Smooth muscle cell (in vitro differentiated cells): Measurements from ENCODE around the gene CIZ1. TPM values are rescaled to one million over a fixed set of nuclear protein-coding genes. Genes with fewer than 3 reads are reported as not detected.

Experiments
- DNase-seq: peaks from one replicate; lab custom pipeline; 2025; ENCODE audit not compliant: unreplicated experiment; lab: John Stamatoyannopoulos, UW
- H2AFZ ChIP-seq: fragments of 200-600 bp; sonication (generic); 2 replicates; pipeline ENCODE4 v1.6.0; 2016; ENCODE audit warnings: antibody characterized with exemption, low read depth, mild to moderate bottlenecking
- H3F3A ChIP-seq: fragments of 200-600 bp; sonication (generic); 2 replicates; pipeline ENCODE4 v1.6.0; 2017; ENCODE audit warnings: antibody characterized with exemption, low read depth
- H3K27ac ChIP-seq: fragments of 200-600 bp; sonication (generic); 2 replicates; pipeline ENCODE4 v1.5.1; 2016; ENCODE audit warnings: low read depth, mild to moderate bottlenecking
- H3K27me3 ChIP-seq: fragments of 200-600 bp; sonication (generic); 2 replicates; pipeline ENCODE4 v1.6.1; 2016; ENCODE audit warnings: low read depth, mild to moderate bottlenecking
- H3K36me3 ChIP-seq: fragments of 200-600 bp; sonication (generic); 2 replicates; pipeline ENCODE4 v1.5.1; 2016; ENCODE audit warnings: low read depth
- H3K4me1 ChIP-seq: fragments of 200-600 bp; sonication (generic); 2 replicates; pipeline ENCODE4 v1.5.1; 2016; ENCODE audit warnings: low read depth
- H3K4me2 ChIP-seq: fragments of 200-600 bp; sonication (generic); 2 replicates; pipeline ENCODE4 v1.6.0; 2016; ENCODE audit warnings: mild to moderate bottlenecking
- H3K4me3 ChIP-seq: fragments of 200-600 bp; sonication (generic); 2 replicates; pipeline ENCODE4 v1.5.1; 2016; ENCODE audit warnings: mild to moderate bottlenecking
- H3K79me2 ChIP-seq: fragments of 200-600 bp; sonication (generic); 2 replicates; pipeline ENCODE4 v1.6.0; 2016; ENCODE audit warnings: low read depth, mild to moderate bottlenecking
- H3K9ac ChIP-seq: fragments of 200-600 bp; sonication (generic); 2 replicates; pipeline ENCODE4 v1.6.0; 2016; ENCODE audit warnings: low read depth
- H3K9me3 ChIP-seq: fragments of 200-600 bp; sonication (generic); replicated peaks from 2 replicates; pipeline ENCODE4 v1.5.1; 2016; ENCODE audit warnings: low read depth
- H4K20me1 ChIP-seq: fragments of 200-600 bp; sonication (generic); 2 replicates; pipeline ENCODE4 v1.6.0; 2016; ENCODE audit warnings: low read depth
- WGBS: methylation state at CpG from one replicate; pipeline ENCODE4 v1.1.7; 2016; ENCODE audit warnings: low lambda C conversion rate; 5-methylcytosine and 5-hydroxymethylcytosine counted together
- polyA plus RNA-seq: library from polyadenylated mRNA; unstranded; fragments of >200 nt; fragmentation: Nextera tagmentation; extraction: Ambion mirVana; gene quantifications from 2 replicates; pipeline ENCODE4 v1.2.1, GENCODE V29; 2016
- total RNA-seq: library from RNA; depleted of rRNA; stranded (reverse); fragments of >200 nt; gene quantifications from 2 replicates; pipeline ENCODE4 v1.2.3, GENCODE V29; 2014
- TF ChIP-seq, protein P1 (sequence below): fragments of 200-600 bp; sonication (generic); IDR thresholded peaks from 2 replicates; pipeline ENCODE4 v1.5.1; 2017; ENCODE audit warnings: borderline replicate concordance, mild to moderate bottlenecking, antibody characterized with exemption; ENCODE audit not compliant: insufficient read depth, poor library complexity, severe bottlenecking

CIZ1 gene
- total and polyA plus RNA-seq, 2 experiments from 2014 or later: 23.5 to 84.0 TPM

DNA sequence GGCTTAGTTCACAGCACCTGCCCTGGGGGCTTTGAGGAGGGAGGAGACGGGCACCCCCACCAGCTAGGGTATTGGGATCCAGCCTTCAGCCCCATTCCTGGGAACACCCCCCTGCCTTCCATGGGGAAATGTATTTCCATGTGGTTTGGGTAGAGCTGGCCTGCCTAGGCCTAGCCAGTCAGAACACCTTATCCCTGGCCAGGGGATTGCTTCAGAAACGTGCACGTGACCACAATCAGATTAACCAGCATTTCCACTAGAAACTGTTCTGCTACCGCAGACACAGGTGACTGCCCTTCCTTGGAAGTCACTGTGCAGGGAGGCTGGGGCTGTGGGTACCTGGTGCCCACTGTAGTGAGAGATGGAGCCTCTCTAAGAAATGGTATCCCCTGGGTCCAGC is 17.3 kb downstream of the CIZ1 start:
- Histone ChIP-seq H3K9ac (no peak overlapping the region), H3K27ac (no peak overlapping the region), H3F3A (no peaks in the 10 kb centered on the region), H3K4me3 (no peak overlapping the region), H3K4me2 (no peak overlapping the region), H3K9me3 (no peaks in the 10 kb centered on the region), H4K20me1 (peaks cover 4% of the 10 kb centered on the region), H3K4me1 (no peaks in the 10 kb centered on the region), H3K36me3 (peaks cover 5% of the 10 kb centered on the region), H3K27me3 (no peaks in the 10 kb centered on the region), H3K79me2 (no peaks in the 10 kb centered on the region), H2AFZ (no peak overlapping the region)
- DNase-seq: no peak
- WGBS: 74% methylated on average over 4 of the region's 4 CpGs
- TF ChIP-seq, protein P1, sequence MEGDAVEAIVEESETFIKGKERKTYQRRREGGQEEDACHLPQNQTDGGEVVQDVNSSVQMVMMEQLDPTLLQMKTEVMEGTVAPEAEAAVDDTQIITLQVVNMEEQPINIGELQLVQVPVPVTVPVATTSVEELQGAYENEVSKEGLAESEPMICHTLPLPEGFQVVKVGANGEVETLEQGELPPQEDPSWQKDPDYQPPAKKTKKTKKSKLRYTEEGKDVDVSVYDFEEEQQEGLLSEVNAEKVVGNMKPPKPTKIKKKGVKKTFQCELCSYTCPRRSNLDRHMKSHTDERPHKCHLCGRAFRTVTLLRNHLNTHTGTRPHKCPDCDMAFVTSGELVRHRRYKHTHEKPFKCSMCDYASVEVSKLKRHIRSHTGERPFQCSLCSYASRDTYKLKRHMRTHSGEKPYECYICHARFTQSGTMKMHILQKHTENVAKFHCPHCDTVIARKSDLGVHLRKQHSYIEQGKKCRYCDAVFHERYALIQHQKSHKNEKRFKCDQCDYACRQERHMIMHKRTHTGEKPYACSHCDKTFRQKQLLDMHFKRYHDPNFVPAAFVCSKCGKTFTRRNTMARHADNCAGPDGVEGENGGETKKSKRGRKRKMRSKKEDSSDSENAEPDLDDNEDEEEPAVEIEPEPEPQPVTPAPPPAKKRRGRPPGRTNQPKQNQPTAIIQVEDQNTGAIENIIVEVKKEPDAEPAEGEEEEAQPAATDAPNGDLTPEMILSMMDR: no peak

DNA sequence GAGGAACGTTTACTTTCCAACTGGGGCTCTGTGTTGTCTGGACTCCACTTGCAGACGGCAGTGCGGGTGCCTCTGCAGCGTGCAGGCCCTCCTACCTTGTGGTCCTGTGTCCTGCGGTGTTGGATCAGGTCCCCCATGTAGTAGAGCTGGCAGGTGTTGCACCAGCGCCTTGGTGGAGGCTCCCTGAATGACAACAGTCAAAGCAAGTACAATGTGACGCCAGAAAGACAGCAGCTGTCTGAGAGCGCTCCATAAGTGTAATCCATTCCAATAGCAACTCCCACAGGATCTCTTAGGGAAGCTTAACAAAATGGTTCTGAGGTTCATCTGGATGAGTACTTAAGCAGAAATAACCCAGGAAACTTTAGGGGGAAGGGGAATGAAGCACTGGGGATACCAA is 21.4 kb downstream of the CIZ1 start:
- peaks cover 5% of the 10 kb centered on the region for H4K20me1 ChIP-seq
- no peaks in the 10 kb centered on the region for H3K79me2 ChIP-seq
- no peaks in the 10 kb centered on the region for H3K27me3 ChIP-seq
- H3K9me3 ChIP-seq: no peaks in the 10 kb centered on the region
- H3K36me3 ChIP-seq: peaks cover 4% of the 10 kb centered on the region
- no peaks in the 10 kb centered on the region for H3K4me1 ChIP-seq
- TF ChIP-seq, protein P1: no peak
- no peak overlapping the region for H3K4me2 ChIP-seq
- no peak overlapping the region for H2AFZ ChIP-seq
- no peak overlapping the region for H3K9ac ChIP-seq
- no peak overlapping the region for H3K4me3 ChIP-seq
- DNase-seq: no peak
- no peak overlapping the region for H3K27ac ChIP-seq
- 98% methylated on average over 8 of the region's 8 CpGs for whole genome bisulfite sequencing
- H3F3A ChIP-seq: no peaks in the 10 kb centered on the region

DNA sequence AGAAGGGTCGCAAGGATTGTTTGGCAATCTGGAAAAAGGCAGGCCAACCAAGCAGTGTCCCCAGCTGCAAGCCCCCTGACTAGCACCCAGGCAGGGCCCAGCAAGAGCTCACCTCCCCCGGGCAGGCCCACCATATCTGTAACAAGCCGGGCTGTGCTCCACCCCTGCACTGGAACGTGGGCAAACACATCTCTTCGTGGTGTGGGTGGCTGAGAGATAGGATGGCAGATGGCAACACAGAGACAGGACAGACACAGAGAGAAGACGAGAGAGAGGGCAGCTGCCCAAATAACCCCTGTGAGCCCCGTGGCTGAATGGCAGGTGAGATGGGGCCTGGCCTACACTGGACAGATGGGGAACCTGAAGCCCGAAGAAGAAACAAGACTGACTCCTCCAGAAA is 21.9 kb downstream of the CIZ1 start:
- 94% methylated on average over 8 of the region's 8 CpGs for WGBS

DNA sequence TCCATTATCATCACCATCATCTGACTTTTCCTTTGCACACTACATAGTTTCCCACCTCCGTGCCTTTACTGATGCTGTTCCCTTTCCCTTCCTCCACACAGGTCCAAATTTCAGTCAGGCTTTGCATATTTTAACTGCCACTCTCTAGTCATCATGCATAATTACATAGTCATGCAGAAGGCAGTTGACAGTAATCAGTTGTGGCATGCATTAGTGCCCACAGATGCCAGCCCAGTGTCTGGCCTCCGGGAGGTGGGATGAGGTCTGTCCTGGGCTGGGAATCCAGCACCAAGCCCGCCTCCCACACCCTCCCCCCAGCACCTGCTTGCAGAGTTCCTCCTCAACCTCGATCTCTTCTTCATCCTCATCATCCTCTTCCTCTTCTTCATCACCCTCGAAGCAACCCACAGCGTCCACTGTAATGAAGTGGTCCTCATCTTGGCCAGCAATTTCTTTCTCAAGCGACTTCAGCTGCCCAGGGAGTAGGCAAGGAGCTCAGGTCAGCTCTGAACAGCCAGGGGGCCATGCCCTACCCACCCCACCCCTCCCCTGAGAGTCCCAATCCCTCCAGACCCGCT is 22.6 kb downstream of the CIZ1 start:
- H3K36me3 ChIP-seq: peaks cover 4% of the 10 kb centered on the region
- H3K79me2 ChIP-seq: no peaks in the 10 kb centered on the region
- H3K27ac ChIP-seq: no peak overlapping the region
- peaks cover 15% of the 10 kb centered on the region for H4K20me1 ChIP-seq
- WGBS: 96% methylated on average over 8 of the region's 8 CpGs
- no peak overlapping the region for H3K4me3 ChIP-seq
- H3K27me3 ChIP-seq: no peaks in the 10 kb centered on the region
- no peaks in the 10 kb centered on the region for H3K9me3 ChIP-seq
- no peak overlapping the region for H3K9ac ChIP-seq
- no peaks in the 10 kb centered on the region for H3F3A ChIP-seq
- DNase-seq: no peak
- H3K4me2 ChIP-seq: no peak overlapping the region
- H3K4me1 ChIP-seq: no peaks in the 10 kb centered on the region
- TF ChIP-seq, protein P1: no peak
- H2AFZ ChIP-seq: no peak overlapping the region

More for the DNA sequence above, 21.9 kb downstream of the CIZ1 start:
- Histone ChIP-seq H3K9ac (no peak overlapping the region), H3K9me3 (no peaks in the 10 kb centered on the region), H2AFZ (no peak overlapping the region), H3K4me3 (no peak overlapping the region), H3K36me3 (peaks cover 4% of the 10 kb centered on the region), H3K79me2 (no peaks in the 10 kb centered on the region), H3K27ac (no peak overlapping the region), H3K27me3 (no peaks in the 10 kb centered on the region), H4K20me1 (peaks cover 9% of the 10 kb centered on the region), H3K4me2 (no peak overlapping the region), H3F3A (no peaks in the 10 kb centered on the region), H3K4me1 (no peaks in the 10 kb centered on the region)
- DNase-seq: no peak
- TF ChIP-seq, protein P1: no peak
